HG02763 (cell line): ENCODE results near the gene RBPJL.

Source experiments
- ATAC-seq: cut with Tn5 transposase; IDR thresholded peaks from one replicate; pipeline ENCODE4 v1.9.1; 2021; ENCODE audit warnings: mild to moderate bottlenecking, moderate library complexity; ENCODE audit not compliant: unreplicated experiment

The RBPJL gene

DNA sequence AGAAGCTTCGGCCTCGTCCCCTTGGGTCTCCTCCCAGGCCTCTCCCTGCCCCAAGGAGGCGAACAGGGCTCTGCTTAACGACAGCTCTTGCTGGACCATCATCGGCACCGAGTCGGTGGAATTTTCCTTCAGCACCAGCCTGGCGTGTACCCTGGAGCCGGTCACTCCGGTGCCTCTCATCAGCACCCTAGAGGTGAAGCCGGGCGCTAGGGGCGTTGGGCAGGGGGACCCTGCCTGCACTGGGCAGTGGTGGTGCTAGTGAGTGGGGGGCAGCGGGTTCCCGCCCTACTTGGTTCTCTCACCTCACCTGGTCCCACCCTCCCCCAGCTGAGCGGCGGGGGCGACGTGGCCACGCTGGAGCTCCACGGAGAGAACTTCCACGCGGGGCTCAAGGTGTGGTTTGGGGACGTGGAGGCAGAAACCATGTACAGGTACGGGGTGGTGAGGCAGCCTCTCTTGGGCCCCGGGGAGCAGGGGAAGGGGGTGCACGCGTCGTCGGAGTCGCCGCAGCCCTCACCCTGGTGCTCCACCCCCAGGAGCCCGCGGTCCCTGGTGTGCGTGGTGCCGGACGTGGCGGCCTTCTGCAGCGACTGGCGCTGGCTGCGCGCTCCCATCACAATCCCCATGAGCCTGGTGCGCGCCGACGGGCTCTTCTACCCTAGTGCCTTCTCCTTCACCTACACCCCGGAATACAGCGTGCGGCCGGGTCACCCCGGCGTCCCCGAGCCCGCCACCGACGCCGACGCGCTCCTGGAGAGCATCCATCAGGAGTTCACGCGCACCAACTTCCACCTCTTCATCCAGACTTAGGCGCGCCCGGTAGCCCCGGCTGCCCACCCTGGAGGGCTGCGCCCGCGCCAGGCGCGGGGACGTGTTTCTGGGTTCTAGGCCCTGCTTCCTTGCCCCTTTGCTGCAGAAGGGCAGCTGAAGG lies 9.8 kb downstream of the RBPJL start:
- ATAC-seq: no peak

DNA sequence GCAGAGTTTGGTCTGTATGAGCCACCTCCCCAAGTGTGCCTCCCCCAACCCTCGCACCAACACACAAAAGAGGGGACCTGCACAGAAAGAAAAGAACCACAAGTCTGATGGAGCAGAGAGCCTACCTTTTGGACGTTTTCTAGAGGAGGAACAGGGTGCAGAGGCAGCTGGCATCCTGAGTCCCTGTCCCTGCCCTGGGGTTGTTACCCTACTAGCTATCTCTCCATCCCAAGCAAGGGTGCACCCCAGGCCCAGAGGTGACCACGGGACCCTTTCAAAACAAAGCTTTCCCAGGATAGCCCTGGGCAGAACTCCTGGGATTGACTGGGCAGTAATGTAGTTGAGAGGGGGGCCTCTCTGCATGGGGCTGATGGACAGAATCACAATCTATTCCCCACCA lies 11.2 kb downstream of the RBPJL start:
- ATAC-seq: no peak

DNA sequence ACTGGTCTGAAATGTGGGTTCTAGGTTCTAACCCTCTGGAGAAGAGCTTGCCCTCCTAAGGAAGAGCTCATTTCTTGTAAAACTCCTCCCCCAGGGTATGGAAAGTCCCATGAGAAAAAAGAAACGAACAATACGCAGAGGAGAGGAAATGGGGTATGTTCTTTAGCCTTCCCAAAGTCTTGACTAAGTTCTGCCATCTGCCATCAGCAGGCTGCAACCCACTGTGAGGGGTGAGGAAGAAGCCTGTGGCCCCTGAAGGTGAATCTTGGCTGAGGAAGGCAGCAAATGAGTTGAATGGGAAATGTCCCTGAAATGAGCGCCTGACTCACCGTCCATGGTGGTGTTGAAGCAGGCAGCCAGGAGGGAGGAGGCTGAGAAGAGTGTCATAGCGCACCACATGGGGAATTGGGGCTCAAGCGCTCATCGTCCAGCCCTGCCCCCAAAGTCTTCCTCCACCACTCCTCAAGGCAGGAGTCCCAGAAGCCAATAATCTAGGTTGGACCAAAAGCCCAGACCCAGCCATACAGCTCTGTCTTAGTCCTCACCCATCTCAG lies 11.8 kb downstream of the RBPJL start:
- no peak for ATAC-seq

DNA sequence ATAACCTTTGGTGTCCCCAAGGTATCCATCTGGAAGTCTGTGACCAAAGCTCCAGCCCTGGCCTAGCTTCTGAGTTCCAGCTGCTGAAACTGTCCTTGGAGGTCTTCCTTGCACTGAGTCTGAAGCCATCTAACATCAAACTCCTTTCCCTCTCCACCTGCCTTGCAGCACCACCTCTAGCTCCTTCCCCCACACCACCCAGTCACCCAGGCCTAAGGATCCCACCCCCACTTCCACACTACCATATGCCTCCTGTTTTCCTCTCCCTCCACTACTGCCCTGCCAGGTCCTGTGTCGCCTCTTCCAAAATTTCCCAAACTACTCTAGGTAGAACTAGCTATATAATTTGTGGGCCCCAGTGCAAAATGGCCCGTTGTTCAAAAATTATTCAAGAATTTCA lies 12.3 kb downstream of the RBPJL start:
- no peak for ATAC-seq

DNA sequence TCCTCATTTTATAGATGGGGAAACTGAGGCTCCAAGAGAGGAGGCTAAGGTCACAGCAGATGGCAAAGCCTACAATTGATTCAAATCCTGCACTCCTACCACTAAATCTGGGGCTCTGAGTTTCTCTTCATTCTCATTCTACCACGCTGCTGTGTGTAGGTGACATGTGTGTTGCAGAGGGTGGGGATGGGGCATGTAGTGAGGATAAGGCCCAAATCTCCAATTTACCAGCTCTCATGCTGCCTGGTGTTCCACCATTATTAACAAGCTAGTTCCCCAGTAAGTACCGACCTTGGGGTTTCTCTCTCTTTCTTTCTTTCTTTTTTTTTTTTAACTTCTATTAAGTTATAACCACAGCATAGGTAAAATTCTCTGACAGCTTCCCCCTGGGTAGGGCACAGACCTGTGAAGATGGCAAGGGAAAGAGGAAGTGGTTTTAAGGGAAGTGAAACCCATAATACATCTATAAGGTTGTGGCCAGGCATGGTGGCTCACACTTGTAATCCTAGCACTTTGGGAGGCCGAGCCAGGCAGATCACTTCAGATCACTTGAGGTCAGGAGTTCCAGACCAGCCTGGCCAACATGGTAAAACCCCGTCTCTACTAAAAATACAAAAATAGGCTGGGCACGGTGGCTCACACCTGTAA lies 14.4 kb downstream of the RBPJL start:
- no peak for ATAC-seq

DNA sequence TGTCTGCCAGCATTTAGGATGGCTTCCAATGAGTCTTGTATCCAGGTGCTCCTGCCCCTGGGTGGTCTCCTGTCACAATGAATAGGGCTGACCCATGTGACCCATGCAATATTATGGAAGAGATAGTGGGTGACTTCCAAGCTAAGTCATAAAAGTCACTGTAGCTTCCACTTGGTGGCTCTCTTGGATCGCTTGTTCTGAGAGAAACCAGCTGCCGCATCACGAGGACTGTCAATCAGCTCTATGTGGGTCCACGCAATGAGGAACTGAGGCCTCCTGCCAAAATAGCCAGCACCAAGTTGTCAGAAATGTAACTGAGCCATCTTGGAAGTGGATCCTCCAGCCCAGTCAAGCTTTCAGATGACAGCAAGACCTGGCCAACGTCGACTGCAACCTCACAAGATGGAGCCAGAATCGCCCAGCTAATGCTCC lies 16.3 kb downstream of the RBPJL start:
- no peak for ATAC-seq

DNA sequence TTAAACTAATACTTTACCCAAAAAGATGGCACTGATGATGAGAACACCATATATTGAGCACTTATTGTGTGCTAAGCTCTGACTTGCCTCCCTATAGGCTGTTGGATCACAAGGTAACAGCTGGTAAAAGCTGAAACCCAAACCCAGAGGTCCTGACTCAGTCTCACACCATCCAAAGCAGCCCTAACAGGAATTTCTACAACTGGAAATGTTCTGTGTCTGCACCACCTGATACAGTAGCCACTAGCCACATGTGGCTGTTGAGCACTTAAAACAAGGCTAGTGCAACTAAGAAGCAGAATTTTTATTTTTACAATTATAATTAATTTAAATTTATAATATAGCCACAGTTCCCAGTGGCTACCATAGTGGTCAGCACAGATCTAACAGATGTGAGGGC lies 17.1 kb downstream of the RBPJL start:
- no peak for ATAC-seq

DNA sequence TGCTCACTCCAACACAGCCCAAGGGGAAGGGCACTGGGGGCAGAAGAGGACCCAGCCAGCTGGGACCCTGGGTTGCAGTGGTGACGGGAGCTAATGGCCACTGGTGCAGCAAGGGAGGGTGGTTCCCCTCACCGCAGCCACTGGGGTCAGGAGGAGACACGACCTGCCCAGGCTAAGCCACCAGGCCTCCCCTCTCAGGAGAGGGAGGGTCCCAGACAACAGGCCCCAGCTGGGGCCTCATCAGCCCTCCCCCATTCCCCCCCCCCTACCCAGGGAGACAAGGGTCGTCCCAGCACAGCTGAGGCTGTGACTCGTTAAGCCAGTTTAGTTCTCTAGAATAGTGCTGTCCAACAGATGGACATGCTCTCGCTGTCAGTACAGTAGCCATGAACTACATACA lies 18.7 kb downstream of the RBPJL start:
- ATAC-seq: no peak

DNA sequence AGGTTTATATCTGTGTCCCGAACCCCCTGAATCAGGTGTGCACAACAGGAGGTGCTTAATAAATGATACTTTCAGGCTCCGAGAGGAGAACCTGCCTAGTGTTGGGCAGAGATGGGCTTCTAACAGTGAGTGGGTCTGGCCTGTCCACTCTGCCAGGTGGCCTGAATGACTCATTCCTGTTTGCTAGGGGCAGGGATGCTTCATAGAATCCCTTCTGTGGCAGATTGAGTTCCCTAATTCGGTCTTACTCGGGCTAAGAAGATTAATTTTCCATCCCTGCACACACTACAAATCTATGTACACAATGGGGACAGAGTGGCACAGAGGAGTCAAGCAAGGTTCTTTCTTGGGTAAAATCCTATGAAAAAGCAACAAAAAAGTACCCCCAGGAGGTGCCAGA lies 21.8 kb downstream of the RBPJL start:
- ATAC-seq: no peak

DNA sequence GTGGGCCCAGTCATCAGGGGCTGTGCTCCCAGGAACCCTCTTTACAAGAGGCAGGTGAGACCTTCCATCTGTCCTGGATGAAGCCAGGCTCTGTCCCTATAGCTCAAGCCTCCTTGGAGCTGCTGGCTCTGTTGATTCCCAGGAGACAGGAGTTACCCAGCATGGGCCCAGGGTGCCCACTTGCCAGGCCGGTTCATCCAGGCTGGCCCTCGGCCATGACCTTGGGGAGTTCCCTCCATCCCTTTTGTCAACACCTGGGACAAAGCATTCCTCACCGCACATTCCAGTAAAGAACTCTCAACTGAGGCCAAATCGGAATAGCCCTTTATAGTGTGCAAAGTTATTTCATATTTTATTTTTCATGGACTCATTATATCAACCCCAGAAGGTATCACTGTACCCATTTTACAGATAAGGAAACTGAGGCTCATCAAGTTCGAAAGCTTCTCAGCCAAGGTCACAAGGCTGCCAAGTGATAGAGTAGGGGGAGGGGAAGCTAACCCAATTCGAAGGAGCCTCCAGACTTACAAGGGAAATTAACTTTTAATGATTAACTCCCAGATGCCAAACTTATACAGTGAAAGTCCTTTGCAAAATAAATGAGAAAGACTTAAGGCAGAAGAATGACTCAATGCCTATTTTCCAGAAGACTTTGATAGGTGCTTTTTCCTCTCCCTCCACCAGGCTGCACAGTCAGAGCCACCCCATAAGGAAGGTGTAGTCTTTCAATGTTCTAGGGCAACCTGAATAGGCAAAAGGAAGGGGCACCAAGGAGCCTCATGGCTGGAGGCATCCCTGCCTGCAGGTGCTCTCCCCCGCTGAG lies 23.1 kb downstream of the RBPJL start:
- no peak for ATAC-seq

DNA sequence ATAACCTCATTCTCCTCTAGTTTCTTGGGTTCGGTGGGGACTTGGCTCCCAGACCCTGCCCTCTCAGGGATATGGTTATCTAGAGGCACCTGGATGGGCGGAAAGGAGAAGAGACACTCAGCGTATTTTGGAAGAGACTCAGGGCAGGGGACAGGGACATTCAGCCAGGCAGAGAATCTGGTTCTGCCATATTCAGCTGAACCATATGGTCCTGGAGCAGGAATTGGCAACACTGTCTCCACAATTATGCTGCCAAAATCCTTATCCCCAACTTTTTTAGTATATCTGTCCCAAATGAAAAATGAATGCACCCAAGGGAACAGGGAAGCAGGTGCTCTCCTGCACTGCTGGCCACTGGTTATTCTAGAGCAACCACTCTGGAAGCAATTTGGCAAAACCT lies 23.8 kb downstream of the RBPJL start:
- ATAC-seq: no peak

DNA sequence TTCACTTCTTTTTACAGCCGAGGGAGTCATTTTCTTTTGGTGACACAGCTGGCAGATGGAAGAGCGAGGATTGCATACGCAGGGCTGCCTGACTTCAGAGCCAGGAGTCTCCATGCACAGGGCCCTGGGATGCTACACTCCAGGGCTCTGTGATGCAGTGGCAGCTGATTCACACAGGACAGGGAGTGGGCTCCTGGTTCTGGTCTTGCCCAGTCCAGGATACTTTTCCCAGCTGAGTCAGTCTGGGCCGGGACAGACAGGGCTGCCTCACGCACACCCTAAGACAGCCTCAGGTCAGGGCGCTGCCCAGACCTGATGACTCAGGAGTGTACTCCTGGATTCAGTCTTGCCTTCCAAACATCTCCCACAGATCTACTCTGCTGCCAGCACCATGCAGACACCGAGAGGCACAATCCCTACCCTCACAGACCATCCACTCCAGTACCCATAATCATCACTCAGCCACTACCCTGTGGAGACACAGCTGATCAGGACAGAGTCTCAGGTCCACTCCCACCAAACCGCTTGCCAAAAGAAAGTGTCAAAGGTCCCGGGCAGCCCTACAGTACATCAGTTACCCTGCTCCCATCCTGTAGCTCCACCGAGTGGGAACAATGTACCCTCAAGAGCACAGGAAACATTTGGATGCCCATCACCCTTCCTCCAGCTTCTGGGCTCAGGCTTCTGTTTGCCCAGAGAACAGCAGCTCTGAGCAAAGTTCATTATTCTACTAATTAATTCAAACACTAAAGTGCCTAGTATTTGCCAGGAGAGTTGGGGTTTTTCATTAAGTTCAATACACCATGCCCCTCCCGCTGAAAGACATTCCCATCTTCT lies 30.1 kb downstream of the RBPJL start:
- no peak for ATAC-seq

DNA sequence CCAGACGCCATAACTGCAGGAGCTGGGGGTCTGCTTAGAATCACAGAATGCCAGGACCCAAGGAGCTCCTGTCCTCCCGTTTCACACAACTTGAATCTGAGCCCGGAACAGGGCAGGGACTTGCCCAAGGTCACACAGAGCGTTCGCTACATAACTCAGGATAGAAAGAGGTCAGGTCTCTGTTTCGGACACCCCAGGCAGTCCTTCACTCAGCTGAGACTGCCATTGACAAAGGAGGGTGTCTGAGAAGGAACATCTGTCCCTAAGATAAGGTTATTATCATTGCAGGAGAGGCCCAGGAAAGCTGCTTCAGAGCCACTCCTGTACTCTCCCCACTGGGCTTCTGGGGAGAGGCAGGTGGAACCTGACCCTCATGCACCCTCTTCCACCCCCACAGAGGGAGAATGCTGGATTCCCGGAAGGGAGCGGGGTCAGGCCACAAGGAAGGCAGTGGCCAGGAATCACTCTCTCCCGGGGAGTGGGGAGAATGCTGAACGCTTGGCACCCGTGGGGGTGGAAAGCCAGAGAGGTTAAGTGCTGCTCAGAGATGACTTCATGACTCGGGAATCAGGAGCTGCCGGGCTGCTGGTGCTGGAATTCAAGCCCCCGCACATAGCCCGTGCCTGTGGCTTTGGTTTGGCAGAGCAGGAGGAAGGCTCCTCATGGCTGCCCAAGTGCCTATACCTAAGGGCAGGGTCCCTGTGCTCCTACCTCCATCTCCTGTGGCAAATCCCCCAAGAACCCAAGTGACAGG lies 30.9 kb downstream of the RBPJL start:
- ATAC-seq: no peak

DNA sequence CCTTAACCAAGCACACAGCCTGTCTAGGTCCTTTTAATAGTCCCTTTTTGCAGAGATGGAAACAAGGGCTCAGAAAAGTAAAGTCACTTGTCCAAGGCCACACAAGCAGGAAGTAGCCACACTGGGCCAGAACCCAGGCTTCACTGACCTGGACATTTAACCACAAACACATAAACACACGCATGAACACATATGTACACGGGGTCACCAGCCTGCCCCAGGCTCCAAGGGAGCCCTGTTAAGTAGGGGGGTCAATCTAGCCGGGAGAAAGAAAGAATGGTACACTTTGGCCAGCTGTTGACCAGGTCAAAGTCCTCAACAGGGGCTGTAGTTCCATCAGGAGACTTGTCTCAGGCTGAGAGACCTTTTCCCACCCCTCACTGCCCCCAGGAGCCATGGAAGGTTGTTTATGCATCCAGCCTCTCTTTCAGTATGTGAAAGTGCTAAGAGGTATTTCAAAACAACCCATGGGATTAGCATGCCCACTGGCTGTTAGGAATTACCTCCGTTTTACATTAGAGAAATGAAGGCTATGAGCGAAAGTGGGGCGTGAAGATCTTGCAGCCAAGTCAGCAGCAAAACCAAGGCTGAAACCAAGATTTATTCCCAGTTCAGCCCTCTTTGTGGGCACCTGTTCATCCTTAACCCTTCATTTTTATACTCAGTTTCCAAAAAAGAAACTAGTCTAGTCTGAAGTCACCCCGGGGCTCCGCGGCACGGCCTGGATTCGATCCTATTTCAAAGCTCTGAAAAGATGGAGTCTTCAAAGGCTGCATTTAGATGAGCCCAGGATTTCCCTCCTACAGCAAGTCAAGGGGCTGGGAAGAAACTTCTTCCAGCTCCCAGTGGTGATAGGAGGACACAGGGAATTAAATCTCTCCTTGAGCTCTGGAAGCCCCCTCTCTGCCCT lies 31.7 kb downstream of the RBPJL start:
- ATAC-seq: no peak

DNA sequence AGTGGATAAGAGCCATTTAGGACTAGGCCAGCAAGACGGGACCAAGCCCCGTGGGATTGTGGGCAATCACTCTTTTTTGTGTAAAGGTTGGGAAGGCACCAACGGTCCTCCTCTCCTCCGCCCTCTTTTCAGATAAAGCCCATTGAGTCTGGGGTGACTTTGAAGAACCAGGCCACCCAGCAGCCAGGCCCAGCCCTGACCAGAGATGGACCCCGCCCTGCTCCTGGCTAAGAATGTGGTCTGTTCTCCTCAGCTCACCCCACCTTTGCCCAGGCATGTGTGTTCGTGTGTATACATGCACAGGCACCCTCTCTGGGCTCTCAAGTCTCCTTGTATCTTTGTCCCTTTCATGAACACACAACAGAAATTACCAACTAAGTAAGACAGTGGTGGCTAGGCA lies 32.4 kb downstream of the RBPJL start:
- no peak for ATAC-seq

DNA sequence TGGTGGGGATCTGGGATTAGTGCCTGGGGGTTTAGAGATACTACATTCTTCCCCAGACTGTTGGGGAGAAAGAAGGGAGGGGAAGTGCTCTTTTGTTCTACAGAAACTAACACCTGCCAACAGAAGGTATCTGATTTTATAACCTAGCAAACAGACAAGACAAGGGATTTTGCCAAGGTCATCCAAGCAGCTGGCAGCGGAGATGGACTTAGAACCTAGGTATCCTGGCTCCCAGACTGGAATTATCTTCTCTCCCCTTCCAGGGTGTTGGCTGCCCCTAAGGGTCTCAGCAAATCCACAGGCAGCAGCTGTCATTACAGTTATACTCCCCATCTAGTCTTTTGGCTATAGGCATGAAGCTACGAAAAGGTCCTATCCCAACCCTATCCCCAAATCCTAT lies 33.2 kb downstream of the RBPJL start:
- no peak for ATAC-seq

DNA sequence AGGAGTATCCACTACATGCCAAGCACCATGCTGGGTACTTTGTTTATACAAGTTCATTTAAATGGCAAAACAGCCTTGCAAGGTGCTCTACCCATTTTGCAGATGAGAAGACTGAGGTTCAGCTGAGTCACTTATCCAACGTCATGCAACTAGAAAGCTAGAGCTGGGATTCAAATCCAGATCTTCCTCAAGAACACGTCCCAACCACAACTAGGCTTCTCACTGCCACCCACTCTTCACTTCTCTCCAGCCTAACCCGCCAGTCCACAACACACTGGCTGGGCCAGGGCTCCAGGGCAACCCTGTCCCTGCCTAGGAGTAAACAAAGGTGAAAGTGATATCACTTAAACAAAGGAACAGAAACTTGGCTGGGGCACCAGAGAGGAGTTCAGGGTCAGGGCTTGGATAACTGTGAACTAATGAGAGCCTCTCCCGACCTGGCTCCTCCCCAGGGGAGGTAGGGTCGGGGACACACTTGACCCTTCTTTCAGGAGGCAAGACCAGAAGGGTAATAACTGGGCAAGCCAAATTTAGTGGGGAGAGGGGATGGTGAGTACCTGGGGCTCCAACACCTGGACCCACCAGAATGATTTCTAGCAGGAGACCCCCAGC lies 33.7 kb downstream of the RBPJL start:
- no peak for ATAC-seq

DNA sequence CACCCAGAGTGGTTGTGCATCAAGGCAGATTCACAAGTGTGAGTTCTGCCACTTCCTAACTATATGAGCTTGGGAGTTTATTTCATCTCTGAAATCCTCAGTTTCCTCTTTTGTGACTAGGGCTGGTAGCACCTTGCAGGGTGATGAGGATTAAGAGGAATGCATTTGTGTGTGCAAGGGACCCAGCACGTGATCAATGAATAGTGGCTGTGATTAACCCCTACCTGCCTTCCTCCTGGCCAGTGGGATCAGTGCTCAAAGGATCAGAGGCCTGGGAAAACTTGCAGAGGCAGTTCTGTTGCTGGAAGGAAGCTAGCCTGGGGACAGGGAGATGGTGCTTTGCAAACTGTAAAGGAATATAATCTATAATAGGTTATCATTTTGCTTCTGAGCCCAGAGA lies 34.3 kb downstream of the RBPJL start:
- no peak for ATAC-seq
